ENCODE measurements around the gene TXNL4B. TPM values are rescaled to one million over a fixed set of nuclear protein-coding genes. Genes with fewer than 3 reads are reported as not detected.

The TXNL4B gene
- total RNA-seq, 1 experiment from 2014 or later: 8.3 TPM

DNA sequence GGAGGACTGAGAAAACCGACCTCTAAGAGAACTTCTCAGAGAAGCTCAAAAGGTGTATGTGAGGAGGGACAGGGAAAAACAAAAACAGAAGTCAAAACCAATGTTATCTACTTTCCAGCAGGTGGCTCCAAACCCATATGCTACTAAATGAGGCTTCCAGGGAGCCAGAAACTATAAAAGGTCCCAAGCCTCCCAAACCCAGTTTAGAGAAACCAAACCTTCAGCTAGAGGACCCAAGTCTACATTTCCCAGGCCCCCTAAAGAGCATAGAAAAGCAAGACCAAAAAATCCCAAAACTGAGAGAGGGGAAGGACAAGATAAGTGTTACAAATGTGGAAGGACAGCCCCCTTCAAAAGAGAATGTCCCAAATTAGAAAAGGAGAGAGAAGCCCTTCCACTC is 26.7 kb downstream of the TXNL4B start:
- no peaks in the 10 kb centered on the region for H3K4me1 Mint-ChIP-seq
- ChIA-PET POLR2A (interaction anchor here (1.4 kb wide), 1 partner anchor 27 kb away, joined by 6 read pairs; the partner anchor contains the start of genes DHX38 and TXNL4B), CTCF (interaction anchor here (0.7 to 1.6 kb wide), 13 partner anchors 9 to 105 kb away, joined by 3 to 16 read pairs (median 3); partner anchors contain the start of genes DHX38, HP and TXNL4B)
- peak; percentile 72 for ATAC-seq
- DNase-seq (ENCODE audit: low spot score): no peak
- no peak overlapping the region for H3K27ac Mint-ChIP-seq
- H3K4me3 Mint-ChIP-seq: no peak overlapping the region
- H3K9me3 Mint-ChIP-seq: no peaks in the 10 kb centered on the region
- TF ChIP-seq, protein P1, sequence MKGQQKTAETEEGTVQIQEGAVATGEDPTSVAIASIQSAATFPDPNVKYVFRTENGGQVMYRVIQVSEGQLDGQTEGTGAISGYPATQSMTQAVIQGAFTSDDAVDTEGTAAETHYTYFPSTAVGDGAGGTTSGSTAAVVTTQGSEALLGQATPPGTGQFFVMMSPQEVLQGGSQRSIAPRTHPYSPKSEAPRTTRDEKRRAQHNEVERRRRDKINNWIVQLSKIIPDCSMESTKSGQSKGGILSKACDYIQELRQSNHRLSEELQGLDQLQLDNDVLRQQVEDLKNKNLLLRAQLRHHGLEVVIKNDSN (CRISPR knock-in tag; IDR thresholded peaks at IDR 0.05): no peak
- TF ChIP-seq ATF1 (CRISPR knock-in tag; IDR thresholded peaks at IDR 0.05): no peak
- no peak for TF ChIP-seq FOXP1 (CRISPR knock-in tag; IDR thresholded peaks at IDR 0.05; ENCODE audit: borderline replicate concordance)
- TF ChIP-seq, protein P2, sequence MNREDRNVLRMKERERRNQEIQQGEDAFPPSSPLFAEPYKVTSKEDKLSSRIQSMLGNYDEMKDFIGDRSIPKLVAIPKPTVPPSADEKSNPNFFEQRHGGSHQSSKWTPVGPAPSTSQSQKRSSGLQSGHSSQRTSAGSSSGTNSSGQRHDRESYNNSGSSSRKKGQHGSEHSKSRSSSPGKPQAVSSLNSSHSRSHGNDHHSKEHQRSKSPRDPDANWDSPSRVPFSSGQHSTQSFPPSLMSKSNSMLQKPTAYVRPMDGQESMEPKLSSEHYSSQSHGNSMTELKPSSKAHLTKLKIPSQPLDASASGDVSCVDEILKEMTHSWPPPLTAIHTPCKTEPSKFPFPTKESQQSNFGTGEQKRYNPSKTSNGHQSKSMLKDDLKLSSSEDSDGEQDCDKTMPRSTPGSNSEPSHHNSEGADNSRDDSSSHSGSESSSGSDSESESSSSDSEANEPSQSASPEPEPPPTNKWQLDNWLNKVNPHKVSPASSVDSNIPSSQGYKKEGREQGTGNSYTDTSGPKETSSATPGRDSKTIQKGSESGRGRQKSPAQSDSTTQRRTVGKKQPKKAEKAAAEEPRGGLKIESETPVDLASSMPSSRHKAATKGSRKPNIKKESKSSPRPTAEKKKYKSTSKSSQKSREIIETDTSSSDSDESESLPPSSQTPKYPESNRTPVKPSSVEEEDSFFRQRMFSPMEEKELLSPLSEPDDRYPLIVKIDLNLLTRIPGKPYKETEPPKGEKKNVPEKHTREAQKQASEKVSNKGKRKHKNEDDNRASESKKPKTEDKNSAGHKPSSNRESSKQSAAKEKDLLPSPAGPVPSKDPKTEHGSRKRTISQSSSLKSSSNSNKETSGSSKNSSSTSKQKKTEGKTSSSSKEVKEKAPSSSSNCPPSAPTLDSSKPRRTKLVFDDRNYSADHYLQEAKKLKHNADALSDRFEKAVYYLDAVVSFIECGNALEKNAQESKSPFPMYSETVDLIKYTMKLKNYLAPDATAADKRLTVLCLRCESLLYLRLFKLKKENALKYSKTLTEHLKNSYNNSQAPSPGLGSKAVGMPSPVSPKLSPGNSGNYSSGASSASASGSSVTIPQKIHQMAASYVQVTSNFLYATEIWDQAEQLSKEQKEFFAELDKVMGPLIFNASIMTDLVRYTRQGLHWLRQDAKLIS (CRISPR knock-in tag; IDR thresholded peaks at IDR 0.05; ENCODE audit: borderline replicate concordance): no peak
- no peak for TF ChIP-seq TEAD4 (CRISPR knock-in tag; IDR thresholded peaks at IDR 0.05)
- TF ChIP-seq, protein P3, sequence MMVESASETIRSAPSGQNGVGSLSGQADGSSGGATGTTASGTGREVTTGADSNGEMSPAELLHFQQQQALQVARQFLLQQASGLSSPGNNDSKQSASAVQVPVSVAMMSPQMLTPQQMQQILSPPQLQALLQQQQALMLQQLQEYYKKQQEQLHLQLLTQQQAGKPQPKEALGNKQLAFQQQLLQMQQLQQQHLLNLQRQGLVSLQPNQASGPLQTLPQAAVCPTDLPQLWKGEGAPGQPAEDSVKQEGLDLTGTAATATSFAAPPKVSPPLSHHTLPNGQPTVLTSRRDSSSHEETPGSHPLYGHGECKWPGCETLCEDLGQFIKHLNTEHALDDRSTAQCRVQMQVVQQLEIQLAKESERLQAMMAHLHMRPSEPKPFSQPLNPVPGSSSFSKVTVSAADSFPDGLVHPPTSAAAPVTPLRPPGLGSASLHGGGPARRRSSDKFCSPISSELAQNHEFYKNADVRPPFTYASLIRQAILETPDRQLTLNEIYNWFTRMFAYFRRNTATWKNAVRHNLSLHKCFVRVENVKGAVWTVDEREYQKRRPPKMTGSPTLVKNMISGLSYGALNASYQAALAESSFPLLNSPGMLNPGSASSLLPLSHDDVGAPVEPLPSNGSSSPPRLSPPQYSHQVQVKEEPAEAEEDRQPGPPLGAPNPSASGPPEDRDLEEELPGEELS (CRISPR knock-in tag; IDR thresholded peaks at IDR 0.05): no peak
- no peak for TF ChIP-seq TCF7 (CRISPR knock-in tag; IDR thresholded peaks at IDR 0.05; ENCODE audit: low read depth)
- TF ChIP-seq, protein P4, sequence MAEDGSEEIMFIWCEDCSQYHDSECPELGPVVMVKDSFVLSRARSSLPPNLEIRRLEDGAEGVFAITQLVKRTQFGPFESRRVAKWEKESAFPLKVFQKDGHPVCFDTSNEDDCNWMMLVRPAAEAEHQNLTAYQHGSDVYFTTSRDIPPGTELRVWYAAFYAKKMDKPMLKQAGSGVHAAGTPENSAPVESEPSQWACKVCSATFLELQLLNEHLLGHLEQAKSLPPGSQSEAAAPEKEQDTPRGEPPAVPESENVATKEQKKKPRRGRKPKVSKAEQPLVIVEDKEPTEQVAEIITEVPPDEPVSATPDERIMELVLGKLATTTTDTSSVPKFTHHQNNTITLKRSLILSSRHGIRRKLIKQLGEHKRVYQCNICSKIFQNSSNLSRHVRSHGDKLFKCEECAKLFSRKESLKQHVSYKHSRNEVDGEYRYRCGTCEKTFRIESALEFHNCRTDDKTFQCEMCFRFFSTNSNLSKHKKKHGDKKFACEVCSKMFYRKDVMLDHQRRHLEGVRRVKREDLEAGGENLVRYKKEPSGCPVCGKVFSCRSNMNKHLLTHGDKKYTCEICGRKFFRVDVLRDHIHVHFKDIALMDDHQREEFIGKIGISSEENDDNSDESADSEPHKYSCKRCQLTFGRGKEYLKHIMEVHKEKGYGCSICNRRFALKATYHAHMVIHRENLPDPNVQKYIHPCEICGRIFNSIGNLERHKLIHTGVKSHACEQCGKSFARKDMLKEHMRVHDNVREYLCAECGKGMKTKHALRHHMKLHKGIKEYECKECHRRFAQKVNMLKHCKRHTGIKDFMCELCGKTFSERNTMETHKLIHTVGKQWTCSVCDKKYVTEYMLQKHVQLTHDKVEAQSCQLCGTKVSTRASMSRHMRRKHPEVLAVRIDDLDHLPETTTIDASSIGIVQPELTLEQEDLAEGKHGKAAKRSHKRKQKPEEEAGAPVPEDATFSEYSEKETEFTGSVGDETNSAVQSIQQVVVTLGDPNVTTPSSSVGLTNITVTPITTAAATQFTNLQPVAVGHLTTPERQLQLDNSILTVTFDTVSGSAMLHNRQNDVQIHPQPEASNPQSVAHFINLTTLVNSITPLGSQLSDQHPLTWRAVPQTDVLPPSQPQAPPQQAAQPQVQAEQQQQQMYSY (CRISPR knock-in tag; IDR thresholded peaks at IDR 0.05): no peak
- TF ChIP-seq, protein P5, sequence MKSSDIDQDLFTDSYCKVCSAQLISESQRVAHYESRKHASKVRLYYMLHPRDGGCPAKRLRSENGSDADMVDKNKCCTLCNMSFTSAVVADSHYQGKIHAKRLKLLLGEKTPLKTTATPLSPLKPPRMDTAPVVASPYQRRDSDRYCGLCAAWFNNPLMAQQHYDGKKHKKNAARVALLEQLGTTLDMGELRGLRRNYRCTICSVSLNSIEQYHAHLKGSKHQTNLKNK (CRISPR knock-in tag; IDR thresholded peaks at IDR 0.05): no peak
- TF ChIP-seq GRHL2 (CRISPR knock-in tag; IDR thresholded peaks at IDR 0.05; ENCODE audit: insufficient replicate concordance, severe bottlenecking): no peak
- TF ChIP-seq, protein P6, sequence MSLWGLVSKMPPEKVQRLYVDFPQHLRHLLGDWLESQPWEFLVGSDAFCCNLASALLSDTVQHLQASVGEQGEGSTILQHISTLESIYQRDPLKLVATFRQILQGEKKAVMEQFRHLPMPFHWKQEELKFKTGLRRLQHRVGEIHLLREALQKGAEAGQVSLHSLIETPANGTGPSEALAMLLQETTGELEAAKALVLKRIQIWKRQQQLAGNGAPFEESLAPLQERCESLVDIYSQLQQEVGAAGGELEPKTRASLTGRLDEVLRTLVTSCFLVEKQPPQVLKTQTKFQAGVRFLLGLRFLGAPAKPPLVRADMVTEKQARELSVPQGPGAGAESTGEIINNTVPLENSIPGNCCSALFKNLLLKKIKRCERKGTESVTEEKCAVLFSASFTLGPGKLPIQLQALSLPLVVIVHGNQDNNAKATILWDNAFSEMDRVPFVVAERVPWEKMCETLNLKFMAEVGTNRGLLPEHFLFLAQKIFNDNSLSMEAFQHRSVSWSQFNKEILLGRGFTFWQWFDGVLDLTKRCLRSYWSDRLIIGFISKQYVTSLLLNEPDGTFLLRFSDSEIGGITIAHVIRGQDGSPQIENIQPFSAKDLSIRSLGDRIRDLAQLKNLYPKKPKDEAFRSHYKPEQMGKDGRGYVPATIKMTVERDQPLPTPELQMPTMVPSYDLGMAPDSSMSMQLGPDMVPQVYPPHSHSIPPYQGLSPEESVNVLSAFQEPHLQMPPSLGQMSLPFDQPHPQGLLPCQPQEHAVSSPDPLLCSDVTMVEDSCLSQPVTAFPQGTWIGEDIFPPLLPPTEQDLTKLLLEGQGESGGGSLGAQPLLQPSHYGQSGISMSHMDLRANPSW (CRISPR knock-in tag; conservative IDR thresholded peaks at IDR 0.05; ENCODE audit: low read depth): no peak
- H3K36me3 Mint-ChIP-seq: no peaks in the 10 kb centered on the region
- peaks cover 3% of the 10 kb centered on the region; the same call in 1 of the 2 replicates for H3K27me3 Mint-ChIP-seq (ENCODE audit: low read depth)

Data from WTC11 (cell line).